Neural cell (in vitro differentiated cells): ENCODE measurements around the gene PLSCR3. TPM values are rescaled to one million over a fixed set of nuclear protein-coding genes. Genes with fewer than 3 reads are reported as not detected.

Source experiments
- H2AFZ ChIP-seq: fragments of 200-600, 300-800 bp; sonication (generic), shearing (Covaris generic); 2 replicates; pipeline ENCODE4 v1.6.0; 2014; ENCODE audit warnings: low read depth, mild to moderate bottlenecking, antibody characterized with exemption, low read length, moderate library complexity
- H3F3A ChIP-seq: fragments of 200-600 bp; shearing (Covaris generic); 2 replicates; pipeline ENCODE4 v1.6.1; 2016; ENCODE audit warnings: mild to moderate bottlenecking, moderate library complexity, mixed read lengths, antibody characterized with exemption, low read length; ENCODE audit not compliant: insufficient read depth, poor library complexity, severe bottlenecking
- H3K27ac ChIP-seq: fragments of 200-600, 300-800 bp; sonication (generic), shearing (Covaris generic); 2 replicates; pipeline ENCODE4 v1.5.1; 2014; ENCODE audit warnings: mild to moderate bottlenecking, low read length, moderate library complexity
- H3K27me3 ChIP-seq: fragments of 300-800, 200-600 bp; sonication (generic), shearing (Covaris generic); 2 replicates; pipeline ENCODE4 v1.6.0; 2014; ENCODE audit warnings: mild to moderate bottlenecking, low read depth, low read length, moderate library complexity; ENCODE audit not compliant: insufficient read depth
- H3K36me3 ChIP-seq: fragments of 300-800, 200-600 bp; sonication (generic), shearing (Covaris generic); 2 replicates; pipeline ENCODE4 v1.5.1; 2014; ENCODE audit warnings: mild to moderate bottlenecking, antibody characterized with exemption, low read length, moderate library complexity; ENCODE audit not compliant: insufficient read depth
- H3K4me2 ChIP-seq: fragments of 300-800, 200-600 bp; sonication (generic), shearing (Covaris generic); 2 replicates; pipeline ENCODE4 v1.6.0; 2014; ENCODE audit warnings: mild to moderate bottlenecking, low read length
- H3K4me3 ChIP-seq: fragments of 300-800, 200-600 bp; sonication (generic), shearing (Covaris generic); 2 replicates; pipeline ENCODE4 v1.5.1; 2014; ENCODE audit warnings: mild to moderate bottlenecking, low read length, moderate library complexity
- H3K79me2 ChIP-seq: fragments of 200-600 bp; shearing (Covaris generic); replicated peaks from 2 replicates; pipeline ENCODE4 v1.6.0; 2014; ENCODE audit warnings: mild to moderate bottlenecking, low read length, moderate library complexity; ENCODE audit not compliant: insufficient read depth
- H3K9ac ChIP-seq: fragments of 300-800, 200-600 bp; sonication (generic), shearing (Covaris generic); 2 replicates; pipeline ENCODE4 v1.6.1; 2016; ENCODE audit warnings: mild to moderate bottlenecking, low read length, mixed read lengths
- H3K9me2 ChIP-seq: fragments of 200-600 bp; shearing (Covaris generic); 2 replicates; pipeline ENCODE4 v1.6.1; 2016; ENCODE audit warnings: mild to moderate bottlenecking, low read length, mixed read lengths; ENCODE audit not compliant: insufficient read depth
- H3K9me3 ChIP-seq: fragments of 200-600, 300-800 bp; sonication (generic), shearing (Covaris generic); 2 replicates; pipeline ENCODE4 v1.6.1; 2016; ENCODE audit warnings: mild to moderate bottlenecking, mixed run types, low read length, moderate library complexity, mixed read lengths
- H4K20me1 ChIP-seq: fragments of 200-600 bp; shearing (Covaris generic); 2 replicates; pipeline ENCODE4 v1.6.1; 2016; ENCODE audit warnings: mild to moderate bottlenecking, mixed run types; ENCODE audit not compliant: insufficient read depth
- EP300 ChIP-seq: fragments of 450-650 bp; conservative IDR thresholded peaks from 2 replicates; pipeline ENCODE4 v1.6.1; 2014; ENCODE audit warnings: antibody characterized with exemption, mild to moderate bottlenecking, moderate library complexity; ENCODE audit not compliant: poor library complexity, severe bottlenecking
- EZH2 ChIP-seq: fragments of 200-600, 300-800 bp; shearing (Covaris generic), sonication (generic); IDR thresholded peaks from 2 replicates; pipeline ENCODE4 v1.6.1; 2014; ENCODE audit warnings: antibody characterized with exemption, low read length, borderline replicate concordance, mild to moderate bottlenecking; ENCODE audit not compliant: insufficient read depth, poor library complexity, severe bottlenecking
- MXI1 ChIP-seq: fragments of 450-650 bp; conservative IDR thresholded peaks from 2 replicates; pipeline ENCODE4 v1.6.1; 2014; ENCODE audit warnings: antibody characterized with exemption, mild to moderate bottlenecking; ENCODE audit not compliant: poor library complexity, severe bottlenecking
- POLR2AphosphoS5 ChIP-seq: IDR thresholded peaks from 2 replicates; pipeline ENCODE4 v1.6.1; 2012
- RAD21 ChIP-seq: fragments of 450-650 bp; conservative IDR thresholded peaks from 2 replicates; pipeline ENCODE4 v1.6.1; 2014; ENCODE audit warnings: antibody characterized with exemption, mild to moderate bottlenecking, moderate library complexity
- SMC3 ChIP-seq: fragments of 450-650 bp; conservative IDR thresholded peaks from 2 replicates; pipeline ENCODE4 v1.6.1; 2014; ENCODE audit warnings: antibody characterized with exemption, mild to moderate bottlenecking, moderate library complexity; ENCODE audit not compliant: poor library complexity
- TAF1 ChIP-seq: IDR thresholded peaks from 2 replicates; pipeline ENCODE4 v1.6.1; 2012; ENCODE audit warnings: low read depth
- polyA plus RNA-seq: library from polyadenylated mRNA; depleted of rRNA; stranded (reverse); fragments of >200 nt; gene quantifications from 2 replicates; pipeline ENCODE4 v1.2.3, GENCODE V29; 2014
- TF ChIP-seq, protein P1 (sequence below): fragments of 450-650 bp; IDR thresholded peaks from 2 replicates; pipeline ENCODE4 v1.5.1; 2014; ENCODE audit warnings: antibody characterized with exemption, mild to moderate bottlenecking, moderate library complexity; ENCODE audit not compliant: poor library complexity, severe bottlenecking
- TF ChIP-seq, protein P2 (sequence below): IDR thresholded peaks from 2 replicates; pipeline ENCODE4 v1.6.1; 2012; ENCODE audit warnings: borderline replicate concordance

PLSCR3 gene
- polyA plus RNA-seq, 1 donor from 2014 or later: 15.9 TPM

GRCh38 chr17:7403043-7403726 is 8.9 kb upstream of the PLSCR3 start:
- peaks cover 5% of the 10 kb centered on the region for H3F3A ChIP-seq
- peak overlapping the region; percentile 88 for H3K4me3 ChIP-seq
- no peak overlapping the region for H2AFZ ChIP-seq

DNA sequence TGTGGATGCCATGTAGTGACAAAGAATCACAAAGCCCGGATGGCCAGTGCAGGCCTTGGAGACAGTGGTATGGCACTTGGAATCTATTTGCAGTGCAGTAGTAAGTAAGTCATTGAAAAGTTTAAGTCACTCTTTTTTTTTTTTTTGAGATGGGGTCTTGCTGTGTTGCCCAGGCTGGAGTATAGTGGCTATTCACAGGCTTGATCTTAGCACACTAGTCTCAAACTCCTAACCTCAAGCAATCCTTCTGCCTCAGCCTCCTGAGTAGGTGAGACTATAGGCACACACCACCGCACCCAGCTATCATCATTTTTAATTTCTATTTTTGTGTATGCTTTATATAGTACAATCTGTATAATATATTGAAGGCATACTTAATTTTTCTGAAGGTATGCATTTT is 4.3 kb upstream of the PLSCR3 start:
- no peak overlapping the region for H3K9ac ChIP-seq
- no peaks in the 10 kb centered on the region for H3K27me3 ChIP-seq
- H3K79me2 ChIP-seq: peaks cover 3% of the 10 kb centered on the region
- no peak overlapping the region for H3K4me3 ChIP-seq
- H2AFZ ChIP-seq: no peak overlapping the region
- H3K9me3 ChIP-seq: no peaks in the 10 kb centered on the region
- peaks cover 5% of the 10 kb centered on the region for H3F3A ChIP-seq
- H3K9me2 ChIP-seq: no peaks in the 10 kb centered on the region
- TF ChIP-seq, protein P1, sequence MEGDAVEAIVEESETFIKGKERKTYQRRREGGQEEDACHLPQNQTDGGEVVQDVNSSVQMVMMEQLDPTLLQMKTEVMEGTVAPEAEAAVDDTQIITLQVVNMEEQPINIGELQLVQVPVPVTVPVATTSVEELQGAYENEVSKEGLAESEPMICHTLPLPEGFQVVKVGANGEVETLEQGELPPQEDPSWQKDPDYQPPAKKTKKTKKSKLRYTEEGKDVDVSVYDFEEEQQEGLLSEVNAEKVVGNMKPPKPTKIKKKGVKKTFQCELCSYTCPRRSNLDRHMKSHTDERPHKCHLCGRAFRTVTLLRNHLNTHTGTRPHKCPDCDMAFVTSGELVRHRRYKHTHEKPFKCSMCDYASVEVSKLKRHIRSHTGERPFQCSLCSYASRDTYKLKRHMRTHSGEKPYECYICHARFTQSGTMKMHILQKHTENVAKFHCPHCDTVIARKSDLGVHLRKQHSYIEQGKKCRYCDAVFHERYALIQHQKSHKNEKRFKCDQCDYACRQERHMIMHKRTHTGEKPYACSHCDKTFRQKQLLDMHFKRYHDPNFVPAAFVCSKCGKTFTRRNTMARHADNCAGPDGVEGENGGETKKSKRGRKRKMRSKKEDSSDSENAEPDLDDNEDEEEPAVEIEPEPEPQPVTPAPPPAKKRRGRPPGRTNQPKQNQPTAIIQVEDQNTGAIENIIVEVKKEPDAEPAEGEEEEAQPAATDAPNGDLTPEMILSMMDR: no peak
- TF ChIP-seq MXI1: no peak
- no peak for TF ChIP-seq SMC3
- TF ChIP-seq EZH2: no peak
- no peak for TF ChIP-seq POLR2AphosphoS5
- H3K4me2 ChIP-seq: no peak overlapping the region
- H3K27ac ChIP-seq: no peak overlapping the region
- H3K36me3 ChIP-seq: no peaks in the 10 kb centered on the region
- no peaks in the 10 kb centered on the region for H4K20me1 ChIP-seq

More at GRCh38 chr17:7403043-7403726, 8.9 kb upstream of the PLSCR3 start:
- peak overlapping the region; percentile 86 for H3K4me2 ChIP-seq
- H3K9me3 ChIP-seq: no peaks in the 10 kb centered on the region
- H4K20me1 ChIP-seq: peaks cover 2% of the 10 kb centered on the region
- no peaks in the 10 kb centered on the region for H3K36me3 ChIP-seq
- H3K9me2 ChIP-seq: no peaks in the 10 kb centered on the region
- peak overlapping the region; percentile 98 for H3K9ac ChIP-seq
- TF ChIP-seq TAF1 (no peak), SMC3 (no peak), MXI1 (no peak), POLR2AphosphoS5 (no peak), EZH2 (no peak), EP300 (no peak), RAD21 (no peak)
- TF ChIP-seq, protein P2, sequence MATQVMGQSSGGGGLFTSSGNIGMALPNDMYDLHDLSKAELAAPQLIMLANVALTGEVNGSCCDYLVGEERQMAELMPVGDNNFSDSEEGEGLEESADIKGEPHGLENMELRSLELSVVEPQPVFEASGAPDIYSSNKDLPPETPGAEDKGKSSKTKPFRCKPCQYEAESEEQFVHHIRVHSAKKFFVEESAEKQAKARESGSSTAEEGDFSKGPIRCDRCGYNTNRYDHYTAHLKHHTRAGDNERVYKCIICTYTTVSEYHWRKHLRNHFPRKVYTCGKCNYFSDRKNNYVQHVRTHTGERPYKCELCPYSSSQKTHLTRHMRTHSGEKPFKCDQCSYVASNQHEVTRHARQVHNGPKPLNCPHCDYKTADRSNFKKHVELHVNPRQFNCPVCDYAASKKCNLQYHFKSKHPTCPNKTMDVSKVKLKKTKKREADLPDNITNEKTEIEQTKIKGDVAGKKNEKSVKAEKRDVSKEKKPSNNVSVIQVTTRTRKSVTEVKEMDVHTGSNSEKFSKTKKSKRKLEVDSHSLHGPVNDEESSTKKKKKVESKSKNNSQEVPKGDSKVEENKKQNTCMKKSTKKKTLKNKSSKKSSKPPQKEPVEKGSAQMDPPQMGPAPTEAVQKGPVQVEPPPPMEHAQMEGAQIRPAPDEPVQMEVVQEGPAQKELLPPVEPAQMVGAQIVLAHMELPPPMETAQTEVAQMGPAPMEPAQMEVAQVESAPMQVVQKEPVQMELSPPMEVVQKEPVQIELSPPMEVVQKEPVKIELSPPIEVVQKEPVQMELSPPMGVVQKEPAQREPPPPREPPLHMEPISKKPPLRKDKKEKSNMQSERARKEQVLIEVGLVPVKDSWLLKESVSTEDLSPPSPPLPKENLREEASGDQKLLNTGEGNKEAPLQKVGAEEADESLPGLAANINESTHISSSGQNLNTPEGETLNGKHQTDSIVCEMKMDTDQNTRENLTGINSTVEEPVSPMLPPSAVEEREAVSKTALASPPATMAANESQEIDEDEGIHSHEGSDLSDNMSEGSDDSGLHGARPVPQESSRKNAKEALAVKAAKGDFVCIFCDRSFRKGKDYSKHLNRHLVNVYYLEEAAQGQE: no peak
- TF ChIP-seq, protein P1: no peak
- H3K27me3 ChIP-seq: no peaks in the 10 kb centered on the region
- H3K79me2 ChIP-seq: peaks cover 32% of the 10 kb centered on the region
- H3K27ac ChIP-seq: peak overlapping the region; percentile 98
